Measurements from ENCODE around the gene FFAR4.

Gene FFAR4

DNA sequence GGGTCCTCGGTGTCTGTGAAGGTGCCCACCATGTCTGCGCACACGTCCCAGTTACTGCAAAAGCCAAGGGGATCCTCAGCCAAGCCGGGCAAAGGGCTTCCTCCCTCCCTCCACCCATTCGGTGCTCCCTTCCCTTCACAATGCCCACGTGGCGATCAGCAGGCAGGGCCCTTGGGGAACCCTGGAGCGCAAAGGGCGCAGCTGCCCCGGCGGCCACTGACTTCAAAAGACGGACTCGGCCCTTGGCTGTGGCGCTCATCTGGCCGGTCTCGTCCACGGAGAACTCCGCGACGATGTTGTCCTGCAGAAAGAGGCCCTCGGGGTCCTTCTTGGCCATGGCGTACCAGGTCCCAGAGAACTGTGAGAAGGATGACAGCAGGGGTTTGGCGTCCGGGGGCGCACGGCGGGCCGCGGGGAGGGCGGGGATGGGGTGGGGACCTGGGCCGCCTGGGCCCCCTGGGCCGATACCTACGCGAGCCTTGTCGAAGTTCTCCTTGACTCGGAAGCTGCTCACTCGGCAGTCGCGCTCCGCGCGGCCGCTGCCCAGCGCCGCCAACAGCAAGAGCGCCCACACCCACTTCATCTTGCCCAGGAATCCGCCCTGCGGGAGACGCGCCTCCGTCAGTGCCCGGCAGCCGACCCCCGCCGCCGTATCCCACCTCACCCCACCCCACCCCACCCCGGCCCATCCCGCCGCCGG, 34.1 kb downstream of the FFAR4 start:
- no peak for DNase-seq (ENCODE audit: low spot score)

DNA sequence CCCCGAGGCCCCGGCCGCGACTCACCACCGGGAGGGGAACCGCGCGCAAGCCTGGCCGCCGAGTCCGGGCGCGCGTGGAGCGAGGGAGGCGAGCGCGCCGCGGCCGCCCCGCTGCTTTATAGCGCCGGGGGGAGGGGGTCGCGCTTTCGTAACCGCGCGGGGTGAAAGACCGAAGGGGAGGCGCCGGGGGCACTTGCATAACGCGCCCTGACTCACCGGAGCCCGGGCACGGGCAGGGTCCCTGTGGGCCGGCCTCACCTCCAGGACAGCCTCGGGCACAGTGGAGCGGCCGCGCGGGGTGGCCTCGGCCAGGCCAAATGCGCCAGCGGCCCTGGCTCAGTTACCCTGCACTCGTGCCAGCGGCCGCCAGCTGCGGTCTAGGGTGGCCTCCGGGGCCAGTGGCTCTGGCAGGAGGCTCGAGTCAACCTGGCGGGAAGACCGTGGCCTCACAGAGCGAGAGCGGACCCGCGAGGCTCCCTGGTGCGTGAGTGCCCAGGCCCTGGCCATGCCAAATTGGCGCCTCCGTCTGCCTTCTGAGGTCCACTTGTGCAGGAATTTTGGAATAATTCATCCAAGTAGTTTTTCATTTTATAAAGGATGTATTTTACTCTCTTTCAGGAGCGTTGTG, 34.8 kb downstream of the FFAR4 start, which contains the start of gene RBP4:
Gene RBP4, minus strand, starts transcription at position 90 of the 628 bp plus-strand sequence. CDS start 207 bp downstream, outside the sequence.
- DNase-seq (ENCODE audit: low spot score), result no peak

DNA sequence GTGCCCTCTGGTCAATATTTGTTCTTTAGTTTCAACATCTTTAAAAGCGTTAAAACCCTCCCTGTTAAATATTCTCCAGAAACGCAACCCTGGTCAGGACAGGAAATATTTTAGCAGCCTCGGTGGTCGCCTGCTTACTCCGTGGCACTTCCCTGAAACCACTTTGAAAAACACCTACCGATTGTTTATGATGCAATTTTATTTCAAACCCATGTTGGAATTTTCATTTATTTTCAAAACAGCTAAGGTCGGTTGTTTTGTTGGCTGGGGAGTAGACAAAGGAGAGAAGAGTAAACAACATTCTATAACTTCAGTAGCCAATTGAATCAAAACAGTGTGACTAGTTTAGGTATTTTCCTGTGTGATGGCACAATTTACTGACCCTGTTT, 35.3 kb downstream of the FFAR4 start:
- DNase-seq (ENCODE audit: low spot score), result no peak

DNA sequence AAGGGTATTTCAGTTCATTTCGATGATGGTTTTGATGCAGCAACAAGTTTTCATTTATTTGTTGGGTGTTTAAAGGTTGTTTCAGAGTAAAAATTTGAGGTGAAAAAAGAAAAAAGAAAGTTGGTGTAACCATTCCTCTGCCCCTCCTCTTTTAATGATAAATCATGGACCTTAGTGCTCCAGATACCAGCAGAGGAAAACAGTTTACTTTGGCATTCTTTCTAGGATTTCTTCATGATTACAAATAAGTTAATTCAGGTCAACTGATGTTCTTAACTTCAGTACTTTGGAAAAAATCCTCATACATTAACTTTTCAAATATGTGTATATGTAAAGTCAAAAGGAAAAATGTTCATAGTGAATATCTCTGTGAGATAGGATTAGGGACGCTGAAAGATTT, 36.6 kb downstream of the FFAR4 start:
- DNase-seq (ENCODE audit: low spot score), result no peak

DNA sequence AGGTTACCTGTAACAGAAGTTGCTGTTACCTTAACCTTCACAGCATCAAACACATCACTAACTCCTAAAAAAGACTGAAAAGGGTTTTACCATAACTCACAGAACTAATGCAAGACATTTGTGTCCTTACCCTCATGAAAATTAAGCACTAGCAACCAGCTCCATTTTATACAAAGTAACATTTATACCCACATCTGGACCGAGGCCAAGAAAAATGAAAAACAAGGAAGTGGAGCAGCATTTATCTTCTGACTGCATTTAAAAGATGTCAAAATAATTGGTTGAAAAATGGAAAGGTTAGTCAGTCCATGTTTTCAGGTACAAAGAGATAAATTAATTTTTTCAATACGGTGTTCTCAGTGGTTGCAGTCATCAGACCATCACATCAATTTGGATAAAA, 37.7 kb downstream of the FFAR4 start:
- DNase-seq (ENCODE audit: low spot score), result no peak

DNA sequence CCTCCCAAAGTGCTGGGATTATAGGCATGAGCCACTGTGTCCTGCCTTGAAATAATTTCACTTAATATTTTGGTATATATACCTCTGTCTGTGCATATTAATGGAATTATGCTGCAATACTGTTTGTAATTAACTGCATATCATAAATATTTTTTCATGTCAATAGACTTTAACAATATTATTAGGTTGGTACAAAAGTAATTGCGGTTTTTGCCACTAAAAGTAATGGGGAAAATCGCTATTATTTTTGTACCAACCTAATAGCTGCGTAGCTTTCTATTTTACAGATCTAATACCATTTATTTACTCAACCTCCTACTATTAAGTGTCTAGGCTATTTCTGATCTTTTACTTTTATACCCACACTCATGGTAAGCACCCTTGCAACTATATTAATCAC, 42.0 kb downstream of the FFAR4 start:
- no peak for DNase-seq (ENCODE audit: low spot score)

DNA sequence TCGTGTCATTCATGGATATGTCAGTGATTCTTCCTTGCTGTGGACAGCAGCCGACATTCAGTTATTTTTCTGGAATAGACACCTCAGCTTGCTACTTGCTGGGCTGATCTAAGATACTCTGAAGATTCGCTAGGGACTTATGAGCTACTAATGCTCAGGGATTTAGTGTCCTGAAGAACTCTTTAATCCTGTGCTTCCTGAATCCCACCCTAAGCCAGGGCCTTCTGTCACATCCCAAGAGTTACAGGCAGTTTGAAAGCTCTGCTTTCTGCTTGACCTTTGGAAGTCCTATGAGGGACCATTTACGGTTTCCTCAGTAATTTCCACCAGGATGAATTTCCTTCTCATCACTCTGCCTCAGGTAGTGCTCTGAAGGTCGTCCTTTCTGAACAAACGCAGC, 45.8 kb downstream of the FFAR4 start, which contains the start of gene PDE6C:
Gene PDE6C, plus strand, starts transcription at position 227 of the 400 bp plus-strand sequence. CDS start 189 bp downstream, outside the sequence.
- no peak for DNase-seq (ENCODE audit: low spot score)

DNA sequence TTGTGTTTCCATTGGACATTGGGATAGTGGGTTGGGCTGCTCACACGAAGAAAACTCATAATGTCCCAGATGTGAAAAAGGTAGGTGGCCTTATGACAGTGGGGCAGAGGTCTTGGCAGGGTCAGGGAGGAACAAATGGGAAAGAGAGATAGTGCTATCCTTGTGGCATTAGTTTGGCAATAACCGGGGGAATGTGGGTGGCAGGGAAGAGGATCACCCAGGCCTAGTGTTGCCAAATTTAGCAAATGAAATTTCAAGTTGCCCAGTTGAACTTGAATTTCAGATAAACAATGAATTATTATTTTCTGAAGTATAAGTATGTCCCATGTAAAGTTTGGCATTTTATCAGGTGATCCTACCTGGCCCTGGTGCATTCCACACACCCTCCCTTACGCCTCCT, 46.7 kb downstream of the FFAR4 start:
- DNase-seq (ENCODE audit: low spot score), result no peak

DNA sequence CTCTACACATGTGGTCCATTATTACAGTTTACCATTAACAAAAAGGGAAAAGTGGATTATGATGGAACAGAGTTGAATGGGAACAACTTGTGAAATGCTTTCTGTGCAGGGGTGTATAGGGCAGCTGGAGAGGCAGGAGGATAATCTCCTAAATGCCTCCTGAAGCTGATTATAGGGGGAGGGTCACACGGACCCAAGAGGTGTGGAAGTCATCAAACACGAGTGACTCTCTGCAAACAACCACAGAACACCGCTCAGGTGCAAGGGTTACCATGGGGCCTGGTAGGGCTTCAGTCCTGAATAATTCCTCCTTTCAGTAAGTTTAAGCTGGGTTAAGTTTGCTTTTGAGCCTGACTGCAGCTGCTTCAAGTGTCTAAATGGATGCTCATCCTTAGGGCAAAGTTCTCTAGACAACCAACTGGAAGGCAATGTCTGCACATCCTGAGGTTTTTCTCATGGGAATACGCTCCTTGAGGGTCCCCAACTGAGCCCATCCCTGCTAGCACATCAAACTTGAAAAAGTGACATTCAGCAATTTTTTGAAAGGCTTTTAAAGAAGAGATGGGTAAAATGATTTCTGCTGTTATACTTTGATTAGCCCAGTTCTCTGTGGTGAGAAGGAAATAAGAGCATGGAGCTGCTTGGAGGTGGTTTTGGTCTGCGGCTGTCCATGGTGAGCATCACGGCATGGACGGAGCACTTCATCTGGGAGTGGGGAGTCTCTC, 47.8 kb downstream of the FFAR4 start:
- DNase-seq (ENCODE audit: low spot score), result no peak

DNA sequence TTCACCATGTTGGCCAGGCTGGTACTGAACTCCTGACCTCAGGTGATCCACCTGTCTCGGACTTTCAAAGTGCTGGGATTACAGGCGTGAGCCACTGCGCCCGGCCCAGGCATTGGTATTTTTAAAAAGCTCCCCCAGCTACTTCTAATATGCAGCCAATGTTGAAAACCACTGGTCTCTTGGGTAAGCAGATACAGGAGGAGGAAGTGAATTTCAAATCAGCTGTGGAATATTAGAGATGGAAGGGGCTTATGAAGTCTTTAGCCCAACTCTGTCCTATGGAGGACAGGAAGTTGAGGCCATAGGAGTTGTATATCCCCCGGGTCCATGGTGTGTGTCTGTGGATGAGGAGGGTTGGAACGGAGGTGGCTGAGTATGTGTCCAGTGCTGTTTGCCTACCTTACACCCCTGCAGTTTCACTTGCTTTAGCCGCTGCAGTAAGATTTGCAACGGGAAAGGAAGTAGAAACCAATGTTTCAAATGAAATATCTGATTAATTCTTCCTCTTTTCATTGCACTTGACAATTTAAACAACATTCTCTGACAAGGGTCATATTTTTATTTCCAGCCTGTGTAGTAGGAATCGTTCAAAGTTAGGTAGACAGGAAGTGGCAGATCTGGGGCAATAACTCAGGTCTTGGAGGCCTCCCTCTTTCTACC, 49.2 kb downstream of the FFAR4 start:
- DNase-seq (ENCODE audit: low spot score), result no peak

DNA sequence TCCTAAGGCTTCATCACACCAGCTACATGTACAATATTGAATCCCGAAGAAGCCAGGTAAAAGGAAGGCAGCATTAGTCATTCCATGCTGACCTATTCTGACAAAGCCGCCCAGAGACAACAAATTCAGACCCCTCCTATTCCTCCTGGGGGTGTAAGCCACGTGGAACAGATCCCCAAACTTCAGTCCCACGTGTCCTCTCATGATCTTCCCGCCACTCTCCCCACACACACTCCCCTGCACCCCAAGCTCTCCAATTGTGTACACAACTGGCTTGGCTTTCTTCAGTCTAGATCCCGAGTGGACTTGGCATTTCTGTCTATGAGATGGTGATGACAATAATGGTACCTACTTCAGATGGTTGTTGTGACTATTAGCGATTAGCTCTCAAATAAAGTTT, 54.5 kb downstream of the FFAR4 start:
- DNase-seq (ENCODE audit: low spot score), result no peak

DNA sequence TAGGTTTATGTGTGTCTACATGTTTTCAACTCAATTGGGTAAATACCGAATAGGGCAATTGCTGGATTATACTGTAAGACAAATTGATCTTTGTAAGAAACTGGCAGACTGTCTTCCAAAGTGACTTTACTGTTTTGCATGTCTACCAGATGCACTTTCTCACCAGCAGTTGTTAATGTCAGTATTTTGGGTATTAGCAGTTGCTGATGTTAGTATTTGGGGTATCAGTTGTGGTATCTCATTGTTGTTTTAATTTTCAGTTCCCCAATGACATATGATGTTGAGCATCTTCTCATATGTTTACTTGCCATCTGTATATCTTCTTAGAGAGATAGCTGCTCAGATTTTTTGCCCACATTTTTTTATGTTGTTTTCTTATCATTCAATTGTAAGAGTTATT, 56.5 kb downstream of the FFAR4 start:
- no peak for DNase-seq (ENCODE audit: low spot score)

DNA sequence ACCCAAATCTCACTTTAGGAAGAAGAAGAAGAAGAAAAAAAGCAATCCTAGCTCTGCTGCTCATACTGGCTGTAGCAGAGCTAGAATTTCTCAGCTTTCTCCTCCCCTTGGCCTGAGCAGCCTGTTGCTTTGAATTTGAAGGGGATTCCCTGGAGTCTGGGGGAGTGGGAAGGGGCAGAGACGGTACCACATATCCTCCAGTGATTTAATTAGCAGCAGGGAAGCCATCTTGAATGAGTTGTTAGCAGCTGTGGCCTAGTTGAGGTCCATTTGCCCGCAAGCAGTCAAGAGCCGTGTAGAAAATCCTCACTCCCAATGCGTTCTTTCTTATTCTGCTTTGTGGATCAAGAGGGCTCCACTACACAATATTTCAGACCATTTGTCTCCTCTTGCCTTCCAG, 62.4 kb downstream of the FFAR4 start:
- no peak for DNase-seq (ENCODE audit: low spot score)

DNA sequence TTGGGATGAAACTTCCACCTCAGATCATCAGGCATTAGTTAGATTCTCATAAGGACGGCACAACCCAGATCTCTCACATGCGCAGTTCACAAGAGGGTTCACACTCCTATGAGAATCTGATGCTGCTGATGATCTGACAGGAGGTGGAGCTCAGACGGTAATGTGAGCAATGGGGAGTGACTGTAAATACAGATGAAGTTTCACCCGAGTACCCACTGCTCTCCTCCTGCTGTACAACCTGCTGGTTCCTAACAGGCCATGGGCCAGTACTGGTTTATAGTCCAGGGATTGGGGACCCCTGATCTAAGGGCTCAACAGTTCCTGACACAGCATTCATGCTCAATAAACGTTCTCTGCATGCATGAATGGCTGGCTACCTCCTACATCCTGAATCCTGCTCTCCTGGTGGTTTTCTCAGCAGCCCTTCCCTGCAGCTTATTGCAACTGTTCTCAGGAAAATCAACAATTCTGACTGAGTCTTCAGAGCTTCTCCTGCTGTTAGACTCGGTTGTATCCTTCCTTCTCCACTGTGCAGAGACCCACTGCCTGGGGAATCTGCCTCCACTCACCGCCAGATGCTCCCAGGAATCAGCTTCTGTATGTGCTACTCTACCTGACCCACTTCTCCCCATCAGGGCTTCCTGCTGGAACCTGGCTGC, 63.3 kb downstream of the FFAR4 start:
- DNase-seq (ENCODE audit: low spot score), result no peak

DNA sequence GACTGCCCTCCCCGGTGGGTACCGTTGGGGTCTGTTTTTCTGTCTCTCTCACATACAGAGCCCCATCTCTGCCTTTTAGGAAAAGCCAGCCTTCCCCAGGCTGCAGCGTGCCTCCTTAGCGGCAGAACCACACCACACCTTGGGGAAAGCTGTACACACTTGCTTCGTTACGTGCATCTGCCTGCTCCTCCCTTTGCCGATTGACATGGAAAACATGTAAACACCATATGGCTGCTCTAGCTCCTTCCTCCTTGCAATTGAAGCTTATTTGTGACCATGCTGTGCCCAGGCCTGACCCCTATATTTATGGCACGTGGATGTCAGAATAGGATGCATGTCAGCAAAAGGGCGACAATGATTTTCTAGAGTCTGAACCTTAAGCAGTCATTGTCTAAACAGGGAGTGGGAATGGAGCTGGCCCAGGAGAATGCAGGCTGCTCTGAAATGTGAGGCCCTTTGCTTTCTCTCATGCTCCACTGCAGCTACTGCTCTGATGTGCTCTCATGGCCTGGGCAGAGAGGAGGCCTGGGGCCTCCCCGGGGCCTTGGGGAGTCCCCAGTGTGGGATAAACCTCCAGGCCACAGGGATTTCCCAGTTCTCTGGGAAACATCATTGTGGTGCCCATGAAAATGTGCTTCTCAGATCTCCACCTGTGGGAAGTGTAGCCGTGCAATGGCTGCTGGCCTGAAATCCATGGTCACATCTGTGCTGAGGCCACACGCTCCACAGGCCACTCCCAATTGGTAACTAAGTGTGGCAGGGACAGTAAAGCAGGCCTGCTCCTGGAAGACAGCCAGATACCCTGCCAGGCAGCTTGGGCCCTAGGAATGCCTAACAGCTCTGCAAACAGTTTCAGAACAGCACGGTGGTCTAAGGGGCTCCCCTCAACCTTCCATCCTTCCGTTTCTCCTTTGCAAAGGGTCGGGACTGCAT, 64.4 kb downstream of the FFAR4 start:
- DNase-seq (ENCODE audit: low spot score), result no peak
